ENCODE data around the gene GLP1R.

Gene GLP1R

GRCh38 chr6:39018103-39018502 is 30.5 kb upstream of the GLP1R start:
- Histone ChIP-seq H3K36me3 (ENCODE audit: control insufficient read depth, low read length) (no peaks in the 10 kb centered on the region), H3K4me1 (ENCODE audit: control insufficient read depth, low read length) (no peaks in the 10 kb centered on the region), H3K27me3 (ENCODE audit: control insufficient read depth, low read length) (peaks cover 6% of the 10 kb centered on the region), H3K79me2 (ENCODE audit: control insufficient read depth, low read length) (no peaks in the 10 kb centered on the region), H3F3A (ENCODE audit: control insufficient read depth, insufficient read depth) (no peaks in the 10 kb centered on the region), H3K27ac (ENCODE audit: low read depth, low read length) (no peak overlapping the region), H3K4me2 (ENCODE audit: low read length) (no peak overlapping the region), H4K20me1 (ENCODE audit: control insufficient read depth, insufficient read depth, low read depth, low read length) (no peaks in the 10 kb centered on the region), H3K4me3 (ENCODE audit: low read length) (no peak overlapping the region), H3K9me3 (ENCODE audit: control insufficient read depth, insufficient read depth, low read length) (no peaks in the 10 kb centered on the region), H3K9me2 (replicated peaks; ENCODE audit: control insufficient read depth, low read length) (no peaks in the 10 kb centered on the region; the same call in 1 of the 2 replicates)
- TF ChIP-seq EZH2phosphoT487 (IDR thresholded peaks at IDR 0.05; ENCODE audit: borderline replicate concordance, low read length) (no peak), CTCF (IDR thresholded peaks at IDR 0.05; ENCODE audit: low read depth, low read length, poor library complexity, severe bottlenecking) (no peak)

- H3K9me2 ChIP-seq (replicated peaks; ENCODE audit: control insufficient read depth, low read length): no peaks in the 10 kb centered on the region
- no peaks in the 10 kb centered on the region for H3K79me2 ChIP-seq (ENCODE audit: control insufficient read depth, low read length)
- no peak overlapping the region for H3K4me2 ChIP-seq (ENCODE audit: low read length)
- peaks cover 8% of the 10 kb centered on the region for H3K27me3 ChIP-seq (ENCODE audit: control insufficient read depth, low read length)
- H3K36me3 ChIP-seq (ENCODE audit: control insufficient read depth, low read length): no peaks in the 10 kb centered on the region
- no peaks in the 10 kb centered on the region for H4K20me1 ChIP-seq (ENCODE audit: control insufficient read depth, insufficient read depth, low read depth, low read length)
- H3F3A ChIP-seq (ENCODE audit: control insufficient read depth, insufficient read depth): no peaks in the 10 kb centered on the region
- H3K4me1 ChIP-seq (ENCODE audit: control insufficient read depth, low read length): no peaks in the 10 kb centered on the region
- TF ChIP-seq CTCF (IDR thresholded peaks at IDR 0.05; ENCODE audit: low read depth, low read length, poor library complexity, severe bottlenecking) (no peak), EZH2phosphoT487 (IDR thresholded peaks at IDR 0.05; ENCODE audit: borderline replicate concordance, low read length) (no peak)
- H3K9me3 ChIP-seq (ENCODE audit: control insufficient read depth, insufficient read depth, low read length): no peaks in the 10 kb centered on the region
- no peak overlapping the region for H3K27ac ChIP-seq (ENCODE audit: low read depth, low read length)
- no peak overlapping the region for H3K4me3 ChIP-seq (ENCODE audit: low read length)
Measured at GRCh38 chr6:39020136-39020535, 28.4 kb upstream of the GLP1R start.

GRCh38 chr6:39021041-39021440 is 27.5 kb upstream of the GLP1R start:
- no peak for TF ChIP-seq EZH2phosphoT487 (IDR thresholded peaks at IDR 0.05; ENCODE audit: borderline replicate concordance, low read length)
- TF ChIP-seq CTCF (IDR thresholded peaks at IDR 0.05; ENCODE audit: low read depth, low read length, poor library complexity, severe bottlenecking): no peak
- Histone ChIP-seq H3K4me2 (ENCODE audit: low read length) (no peak overlapping the region), H3K4me3 (ENCODE audit: low read length) (no peak overlapping the region), H3K79me2 (ENCODE audit: control insufficient read depth, low read length) (no peaks in the 10 kb centered on the region), H3K36me3 (ENCODE audit: control insufficient read depth, low read length) (no peaks in the 10 kb centered on the region), H3K4me1 (ENCODE audit: control insufficient read depth, low read length) (no peaks in the 10 kb centered on the region), H3K9me3 (ENCODE audit: control insufficient read depth, insufficient read depth, low read length) (no peaks in the 10 kb centered on the region), H4K20me1 (ENCODE audit: control insufficient read depth, insufficient read depth, low read depth, low read length) (no peaks in the 10 kb centered on the region), H3K9me2 (replicated peaks; ENCODE audit: control insufficient read depth, low read length) (no peaks in the 10 kb centered on the region), H3F3A (ENCODE audit: control insufficient read depth, insufficient read depth) (no peaks in the 10 kb centered on the region), H3K27ac (ENCODE audit: low read depth, low read length) (no peak overlapping the region), H3K27me3 (ENCODE audit: control insufficient read depth, low read length) (peaks cover 8% of the 10 kb centered on the region)

- no peaks in the 10 kb centered on the region for H3K4me1 ChIP-seq (ENCODE audit: control insufficient read depth, low read length)
- H4K20me1 ChIP-seq (ENCODE audit: control insufficient read depth, insufficient read depth, low read depth, low read length): no peaks in the 10 kb centered on the region
- TF ChIP-seq EZH2phosphoT487 (IDR thresholded peaks at IDR 0.05; ENCODE audit: borderline replicate concordance, low read length) (no peak), CTCF (IDR thresholded peaks at IDR 0.05; ENCODE audit: low read depth, low read length, poor library complexity, severe bottlenecking) (no peak)
- no peaks in the 10 kb centered on the region for H3K79me2 ChIP-seq (ENCODE audit: control insufficient read depth, low read length)
- no peak overlapping the region for H3K27ac ChIP-seq (ENCODE audit: low read depth, low read length)
- no peak overlapping the region for H3K4me2 ChIP-seq (ENCODE audit: low read length)
- no peaks in the 10 kb centered on the region for H3K9me3 ChIP-seq (ENCODE audit: control insufficient read depth, insufficient read depth, low read length)
- H3K4me3 ChIP-seq (ENCODE audit: low read length): no peak overlapping the region
- H3K27me3 ChIP-seq (ENCODE audit: control insufficient read depth, low read length): peaks cover 8% of the 10 kb centered on the region
- H3K36me3 ChIP-seq (ENCODE audit: control insufficient read depth, low read length): no peaks in the 10 kb centered on the region
- H3F3A ChIP-seq (ENCODE audit: control insufficient read depth, insufficient read depth): no peaks in the 10 kb centered on the region
- H3K9me2 ChIP-seq (replicated peaks; ENCODE audit: control insufficient read depth, low read length): no peaks in the 10 kb centered on the region
Measured at GRCh38 chr6:39021779-39022178, 26.8 kb upstream of the GLP1R start.
